ENCODE data around the gene GNG8. TPM values are rescaled to one million over a fixed set of nuclear protein-coding genes. Genes with fewer than 3 reads are reported as not detected.

Gene GNG8
- total RNA-seq, 1 experiment from 2014 or later: not detected

DNA sequence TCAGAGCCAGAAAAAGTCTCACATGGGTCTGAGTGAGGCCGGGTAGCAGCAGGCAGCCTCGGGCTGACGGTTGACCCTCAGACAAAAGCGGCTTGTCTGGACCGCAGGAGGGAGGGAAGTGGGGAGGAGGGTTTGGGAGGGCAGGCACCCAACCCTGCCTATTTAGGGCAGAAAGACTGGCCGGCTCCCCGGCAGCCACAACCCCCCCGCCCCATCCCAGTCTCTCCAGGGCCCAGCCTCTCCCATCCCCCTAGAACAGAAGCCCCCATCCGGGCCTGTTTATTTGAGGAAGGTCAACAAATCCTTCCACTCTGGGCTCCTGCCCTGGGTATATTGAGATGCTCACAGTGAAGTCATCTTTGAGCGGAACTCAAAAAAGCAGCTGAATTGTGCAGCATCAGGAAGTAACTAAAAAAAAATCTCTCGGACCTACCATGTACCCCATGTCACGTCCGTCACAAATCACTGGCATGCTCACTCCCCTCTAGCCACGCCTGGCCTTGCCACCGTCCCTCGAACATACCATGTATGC is 18.7 kb upstream of the GNG8 start:
- no peak overlapping the region for H2BK120ac ChIP-seq (ENCODE audit: low read depth, low read length, poor library complexity, severe bottlenecking)
- no peaks in the 10 kb centered on the region for H3K79me1 ChIP-seq (ENCODE audit: insufficient read depth, low read depth, low read length, poor library complexity, severe bottlenecking)
- H3K14ac ChIP-seq (ENCODE audit: insufficient read depth, low read length): no peak overlapping the region
- H4K91ac ChIP-seq (ENCODE audit: insufficient read length, low read depth, low read length): no peak overlapping the region
- no peak for DNase-seq
- peaks cover 15 to 26% of the 10 kb centered on the region in 2 experiments for H3K4me1 Mint-ChIP-seq
- H3K9me3 ChIP-seq (ENCODE audit: control insufficient read depth, low read depth, low read length): no peaks in the 10 kb centered on the region
- H3K18ac ChIP-seq (ENCODE audit: insufficient read length, low read depth, low read length): peak overlapping the region; percentile 8
- H3K27ac Mint-ChIP-seq: peak overlapping the region in 1 of 3 experiments; percentile 74; a peak in 2 of 7 replicates
- TF ChIP-seq, protein P1, sequence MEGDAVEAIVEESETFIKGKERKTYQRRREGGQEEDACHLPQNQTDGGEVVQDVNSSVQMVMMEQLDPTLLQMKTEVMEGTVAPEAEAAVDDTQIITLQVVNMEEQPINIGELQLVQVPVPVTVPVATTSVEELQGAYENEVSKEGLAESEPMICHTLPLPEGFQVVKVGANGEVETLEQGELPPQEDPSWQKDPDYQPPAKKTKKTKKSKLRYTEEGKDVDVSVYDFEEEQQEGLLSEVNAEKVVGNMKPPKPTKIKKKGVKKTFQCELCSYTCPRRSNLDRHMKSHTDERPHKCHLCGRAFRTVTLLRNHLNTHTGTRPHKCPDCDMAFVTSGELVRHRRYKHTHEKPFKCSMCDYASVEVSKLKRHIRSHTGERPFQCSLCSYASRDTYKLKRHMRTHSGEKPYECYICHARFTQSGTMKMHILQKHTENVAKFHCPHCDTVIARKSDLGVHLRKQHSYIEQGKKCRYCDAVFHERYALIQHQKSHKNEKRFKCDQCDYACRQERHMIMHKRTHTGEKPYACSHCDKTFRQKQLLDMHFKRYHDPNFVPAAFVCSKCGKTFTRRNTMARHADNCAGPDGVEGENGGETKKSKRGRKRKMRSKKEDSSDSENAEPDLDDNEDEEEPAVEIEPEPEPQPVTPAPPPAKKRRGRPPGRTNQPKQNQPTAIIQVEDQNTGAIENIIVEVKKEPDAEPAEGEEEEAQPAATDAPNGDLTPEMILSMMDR (conservative IDR thresholded peaks at IDR 0.05): no peak
- H3T11ph ChIP-seq (ENCODE audit: low read length): no peak overlapping the region
- H3K4me2 ChIP-seq (ENCODE audit: insufficient read depth, insufficient read length, low read length): no peak overlapping the region
- peaks cover 4% of the 10 kb centered on the region for H3K23me2 ChIP-seq (ENCODE audit: insufficient read length, low read depth, low read length, poor library complexity, severe bottlenecking)
- H2BK12ac ChIP-seq (ENCODE audit: insufficient read length, low read depth, low read length): no peak overlapping the region
- H3K27me3 Mint-ChIP-seq (ENCODE audit: low read depth): peaks cover 76% of the 10 kb centered on the region
- H2AFZ ChIP-seq (ENCODE audit: low read length): no peak overlapping the region
- H4K20me1 ChIP-seq (ENCODE audit: control insufficient read depth, insufficient read depth, insufficient read length): no peaks in the 10 kb centered on the region
- no peak overlapping the region for H3K27ac ChIP-seq (ENCODE audit: insufficient read length, low read depth, low read length)
- no peak overlapping the region for H2BK15ac ChIP-seq (ENCODE audit: low read depth, low read length)
- no peak overlapping the region for H4K5ac ChIP-seq (ENCODE audit: insufficient read length, low read depth, low read length)
- H3K36me3 Mint-ChIP-seq (ENCODE audit: insufficient read depth in 1 of 3, low read depth in 3 of 3): peaks cover 0 to 3% (median 0%) of the 10 kb centered on the region in 3 experiments; a peak in 1 of 7 replicates
- peaks cover 5% of the 10 kb centered on the region; the same call in 1 of the 2 replicates for H3K27me3 ChIP-seq (ENCODE audit: insufficient read depth, low read length)
- H3K4me1 ChIP-seq (ENCODE audit: insufficient read depth, low read length): 0 out of 2 replicates have a peak, but pooled peaks cover 2% of the 10 kb centered on the region
- no peak overlapping the region for H2BK20ac ChIP-seq (ENCODE audit: low read depth, low read length, poor library complexity, severe bottlenecking)
- peak overlapping the region in 1 of 2 experiments; percentile 48; a peak in 4 of 5 replicates for H3K4me3 Mint-ChIP-seq
- H3K9ac ChIP-seq (ENCODE audit: extremely low read depth, insufficient read length, low read length): no peak overlapping the region
- no peaks in the 10 kb centered on the region for H3K79me2 ChIP-seq (ENCODE audit: insufficient read depth, low read length)
- no peak overlapping the region for H2BK5ac ChIP-seq (ENCODE audit: insufficient read length, low read length)
- no peak overlapping the region for H3K23ac ChIP-seq (ENCODE audit: insufficient read length, low read depth, low read length)
- no peak overlapping the region for H4K8ac ChIP-seq (replicated peaks; ENCODE audit: insufficient read length, low read depth, low read length)
- no peak overlapping the region for H3K56ac ChIP-seq (ENCODE audit: insufficient read length, low read depth, low read length)
- no CpG with 5 or more reads among the region's 16 CpGs for WGBS (ENCODE audit: extremely low coverage, insufficient read length, low lambda C conversion rate)
- H3K9me3 Mint-ChIP-seq: peaks cover 0 to 7% of the 10 kb centered on the region in 2 experiments; a peak in 3 of 5 replicates
- no peak overlapping the region for H2AK5ac ChIP-seq (ENCODE audit: insufficient read length, low read length)
- no peak overlapping the region for H3K4ac ChIP-seq (ENCODE audit: low read depth, low read length)
